Measurements from ENCODE around the gene TFDP1. TPM values are rescaled to one million over a fixed set of nuclear protein-coding genes. Genes with fewer than 3 reads are reported as not detected.
"Not testable (repeated sequence)": the region's sequence is repeated elsewhere in the genome, so short reads cannot be mapped to it uniquely, and the experiment has no call there.

Gene TFDP1
- polyA plus RNA-seq, 3 donors, result 81.7 to 87.4 (median 85.3) TPM

- no peak for DNase-seq
These were observed 27.4 kb downstream of the TFDP1 start for GRCh38 chr13:113611996-113612395.

DNA sequence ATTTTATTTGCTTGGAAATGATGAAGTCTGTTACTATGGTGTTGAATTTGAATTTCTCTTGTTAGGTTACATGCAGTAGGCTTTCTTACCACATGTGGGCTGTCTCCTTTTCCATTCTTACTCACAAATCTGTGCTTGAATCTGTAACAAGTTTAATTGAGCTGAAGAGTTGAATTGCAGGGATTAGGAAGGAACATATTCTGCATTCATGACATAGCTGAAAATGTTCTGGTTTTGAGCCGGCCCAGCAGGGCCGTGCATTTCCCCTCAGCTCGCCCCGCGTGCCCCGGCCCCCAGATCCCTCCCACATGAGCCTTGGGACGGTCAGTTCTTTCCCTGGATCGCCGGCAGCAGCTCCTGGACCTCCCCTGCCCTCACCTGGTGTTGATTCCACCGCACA lies 28.1 kb downstream of the TFDP1 start:
- no peak for DNase-seq

DNA sequence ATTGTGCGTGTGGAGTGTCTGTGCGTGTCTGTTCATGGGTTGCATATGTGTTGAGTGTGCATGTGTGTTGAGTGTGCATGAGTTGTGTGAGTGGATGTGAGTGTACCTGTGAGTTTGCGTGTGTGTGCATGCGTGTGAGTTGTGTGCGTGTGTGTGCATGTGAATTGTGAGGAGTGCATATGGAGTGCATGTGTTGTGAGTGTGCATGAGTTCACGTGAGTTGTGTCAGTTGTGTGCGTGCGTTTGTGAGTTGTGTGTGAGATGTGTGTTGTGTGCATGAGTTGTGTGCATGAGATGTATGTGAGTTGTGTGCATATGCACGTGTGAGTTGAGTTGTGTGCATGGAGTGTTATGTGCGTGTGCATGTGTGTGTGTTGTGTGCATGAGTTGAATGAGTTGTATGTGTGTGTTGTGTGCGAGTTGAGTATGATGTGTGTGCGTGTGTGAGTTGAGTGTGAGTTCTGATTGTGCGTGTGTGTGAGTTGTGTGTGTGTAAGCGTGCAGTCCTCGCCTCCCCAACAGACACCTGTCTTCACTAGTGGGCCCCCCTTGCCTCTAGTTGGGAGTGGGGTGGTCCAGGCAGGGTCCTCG lies 29.3 kb downstream of the TFDP1 start:
- no peak for DNase-seq

- DNase-seq, result peak; percentile 35
These were observed 31.8 kb downstream of the TFDP1 start for GRCh38 chr13:113616281-113616906.

GRCh38 chr13:113616991-113617749 lies 32.6 kb downstream of the TFDP1 start:
- peak; percentile 91 for DNase-seq

DNA sequence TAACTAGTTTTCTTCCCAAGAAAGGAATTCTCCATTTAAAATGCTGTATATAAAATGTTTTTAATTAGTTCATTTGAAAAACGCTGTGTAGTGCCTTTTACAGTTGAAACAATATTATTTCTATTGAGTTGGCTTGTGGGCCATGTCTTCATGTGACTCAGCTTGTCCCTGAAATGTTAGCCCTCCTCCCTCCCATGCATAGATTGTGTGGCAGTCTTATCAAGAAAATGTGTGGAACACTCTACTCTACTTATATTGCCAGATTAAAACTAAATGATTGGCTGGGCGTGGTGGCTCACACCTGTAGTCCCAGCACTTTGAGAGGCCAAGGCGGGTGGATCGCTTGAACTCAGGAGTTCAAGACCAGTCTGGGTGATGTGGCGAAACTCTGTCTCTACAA lies 33.4 kb downstream of the TFDP1 start:
- DNase-seq, result no peak

- no peak for DNase-seq
These were observed 33.9 kb downstream of the TFDP1 start for GRCh38 chr13:113618455-113618854.

- no peak for DNase-seq
These were observed 35.7 kb downstream of the TFDP1 start for GRCh38 chr13:113620036-113620796.

- DNase-seq, result no peak
These were observed 36.5 kb downstream of the TFDP1 start for GRCh38 chr13:113621046-113621445.

- DNase-seq, result not testable (repeated sequence)
These were observed 36.9 kb downstream of the TFDP1 start for GRCh38 chr13:113621498-113621897.

- DNase-seq, result not testable (repeated sequence)
These were observed 37.5 kb downstream of the TFDP1 start for GRCh38 chr13:113621986-113622550.

DNA sequence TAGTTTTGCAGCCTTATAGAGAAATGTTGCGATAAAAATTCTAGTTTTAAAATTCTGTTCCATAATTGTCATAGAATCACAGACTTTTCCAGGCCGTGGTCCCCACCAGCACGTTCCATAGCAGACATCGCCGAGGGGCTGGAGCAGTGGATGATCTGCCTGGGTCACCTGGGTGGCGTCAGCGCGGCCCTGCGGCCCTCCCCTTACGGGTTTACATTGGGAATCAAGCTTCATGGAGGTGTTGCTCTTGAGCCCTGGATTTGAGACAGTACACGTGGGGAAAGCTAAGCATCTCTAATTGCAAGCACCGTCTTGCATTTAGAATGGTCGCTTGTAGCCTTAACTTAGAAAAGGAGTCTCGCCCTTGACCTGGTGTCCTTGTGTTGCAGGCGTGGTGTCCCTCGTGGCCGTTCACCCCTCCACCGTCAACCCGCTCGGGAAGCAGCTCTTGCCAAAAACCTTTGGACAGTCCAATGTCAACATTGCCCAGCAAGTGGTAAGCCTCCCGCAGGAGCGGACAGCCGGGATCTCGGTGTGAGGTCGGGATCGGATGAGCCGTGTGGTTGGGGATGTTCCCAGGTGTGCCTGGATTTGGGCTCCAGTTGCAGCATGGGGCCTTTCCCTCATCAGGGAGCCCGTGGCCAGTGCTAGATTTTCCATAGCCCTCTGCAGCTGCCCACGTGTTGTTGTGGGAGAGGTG lies 38.4 kb downstream of the TFDP1 start:
- DNase-seq, result no peak

DNA sequence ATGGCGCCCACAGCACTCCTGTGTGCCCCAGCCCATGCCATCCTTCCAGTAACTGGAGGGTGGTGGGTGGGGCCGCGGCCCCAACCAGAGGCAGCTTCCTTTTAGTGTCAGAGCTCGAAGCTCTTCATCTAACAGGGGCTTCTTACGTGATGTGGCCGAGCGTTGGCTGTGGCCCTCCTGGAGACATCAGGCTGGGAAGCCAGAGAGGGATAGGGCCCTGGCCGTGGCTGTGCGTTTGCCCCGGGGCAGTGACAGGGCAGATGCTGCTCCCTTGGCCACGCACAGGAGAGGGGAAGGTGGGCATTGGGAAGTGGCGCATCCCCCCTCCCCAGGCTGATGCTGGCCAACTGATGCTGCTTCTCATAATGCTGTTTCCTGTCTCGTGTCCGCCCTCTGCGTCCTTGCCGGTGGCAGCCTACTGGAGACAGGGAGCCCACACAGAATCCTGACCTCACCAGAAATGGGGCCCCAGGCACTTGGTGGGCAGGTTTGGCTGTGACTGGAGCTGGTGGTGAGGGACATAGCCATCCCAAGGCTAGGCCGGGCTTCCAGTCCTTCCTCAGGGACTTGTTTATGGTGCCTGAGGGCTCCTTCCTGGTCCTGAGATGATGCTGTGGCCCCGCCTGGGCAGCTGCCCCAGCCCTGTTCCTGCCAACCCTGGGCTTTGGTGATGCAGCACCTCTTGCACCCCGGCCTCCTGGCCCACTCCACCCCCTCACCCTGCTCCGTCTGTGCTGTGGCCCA lies 39.1 kb downstream of the TFDP1 start:
- no peak for DNase-seq

DNA sequence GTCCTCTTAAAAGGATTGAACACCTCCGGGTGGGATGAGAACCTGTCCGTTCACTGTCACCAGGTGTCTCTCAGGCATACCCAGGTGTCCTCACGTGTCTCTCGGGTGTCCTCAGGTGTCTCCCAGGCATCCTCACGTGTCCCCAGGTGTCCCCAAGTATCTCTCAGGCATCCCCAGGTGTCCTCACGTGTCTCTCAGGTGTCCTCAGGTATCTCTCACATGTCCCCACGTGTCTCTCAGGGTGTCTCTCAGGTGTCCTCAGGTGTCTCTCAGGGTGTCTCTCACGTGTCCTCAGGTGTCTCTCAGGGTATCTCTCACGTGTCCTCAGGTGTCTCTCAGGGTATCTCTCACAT lies 39.7 kb downstream of the TFDP1 start:
- DNase-seq, result no peak

- DNase-seq, result not testable (repeated sequence)
These were observed 40.2 kb downstream of the TFDP1 start for GRCh38 chr13:113624640-113625304.

DNA sequence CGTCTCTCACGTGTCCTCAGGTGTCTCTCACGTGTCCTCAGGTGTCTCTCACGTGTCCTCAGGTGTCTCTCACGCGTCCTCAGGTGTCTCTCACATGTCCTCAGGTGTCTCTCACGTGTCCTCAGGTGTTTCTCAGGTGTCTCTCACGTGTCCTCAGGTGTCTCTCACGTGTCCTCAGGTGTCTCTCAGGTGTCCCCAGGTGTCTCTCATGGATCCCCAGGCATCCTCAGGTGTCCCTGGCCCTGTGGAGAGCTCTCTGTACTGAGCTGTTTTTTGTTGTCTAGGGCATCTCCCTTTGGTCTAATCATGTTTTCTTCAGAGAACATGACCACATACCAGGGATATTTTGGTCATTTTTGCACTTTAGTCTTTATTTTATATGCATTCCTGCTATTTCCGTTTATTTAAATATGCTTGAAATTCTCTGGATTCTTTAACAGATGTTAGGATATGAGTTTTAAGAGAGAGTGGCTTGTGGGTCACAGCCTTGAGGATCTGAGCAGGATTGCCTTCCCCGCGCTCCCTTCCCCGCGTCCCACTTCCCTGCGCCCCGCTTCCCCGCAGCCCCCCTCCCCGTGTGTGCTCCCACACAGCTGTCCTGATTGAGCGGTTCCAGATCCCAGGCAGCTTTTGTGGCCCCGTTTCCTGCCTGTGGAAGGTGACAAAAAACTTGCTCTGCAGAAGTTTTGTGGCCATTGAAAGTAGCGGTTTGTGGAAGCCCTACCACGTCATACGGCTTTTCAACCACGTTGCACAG lies 41.6 kb downstream of the TFDP1 start:
- no peak for DNase-seq

DNA sequence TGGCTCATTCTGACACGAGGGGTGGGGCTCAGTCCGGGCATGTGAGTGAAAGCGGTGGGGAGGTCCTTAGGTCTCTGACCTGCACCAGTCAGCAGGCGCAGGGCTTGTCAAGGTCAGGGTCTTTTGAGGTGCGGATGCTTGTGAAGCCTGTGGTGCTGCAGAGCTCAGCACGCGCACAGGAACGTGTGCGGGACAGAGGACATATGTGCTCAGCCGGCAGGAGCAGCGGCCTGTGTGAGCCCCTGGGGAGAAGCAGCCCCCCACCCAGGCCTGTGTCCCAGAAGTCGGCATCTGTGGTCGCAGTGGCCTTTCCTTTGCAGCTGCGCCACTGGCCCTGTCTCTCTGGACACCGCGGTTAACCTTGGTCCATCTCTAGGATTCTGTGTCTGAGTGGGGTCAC lies 42.6 kb downstream of the TFDP1 start:
- DNase-seq, result no peak

DNA sequence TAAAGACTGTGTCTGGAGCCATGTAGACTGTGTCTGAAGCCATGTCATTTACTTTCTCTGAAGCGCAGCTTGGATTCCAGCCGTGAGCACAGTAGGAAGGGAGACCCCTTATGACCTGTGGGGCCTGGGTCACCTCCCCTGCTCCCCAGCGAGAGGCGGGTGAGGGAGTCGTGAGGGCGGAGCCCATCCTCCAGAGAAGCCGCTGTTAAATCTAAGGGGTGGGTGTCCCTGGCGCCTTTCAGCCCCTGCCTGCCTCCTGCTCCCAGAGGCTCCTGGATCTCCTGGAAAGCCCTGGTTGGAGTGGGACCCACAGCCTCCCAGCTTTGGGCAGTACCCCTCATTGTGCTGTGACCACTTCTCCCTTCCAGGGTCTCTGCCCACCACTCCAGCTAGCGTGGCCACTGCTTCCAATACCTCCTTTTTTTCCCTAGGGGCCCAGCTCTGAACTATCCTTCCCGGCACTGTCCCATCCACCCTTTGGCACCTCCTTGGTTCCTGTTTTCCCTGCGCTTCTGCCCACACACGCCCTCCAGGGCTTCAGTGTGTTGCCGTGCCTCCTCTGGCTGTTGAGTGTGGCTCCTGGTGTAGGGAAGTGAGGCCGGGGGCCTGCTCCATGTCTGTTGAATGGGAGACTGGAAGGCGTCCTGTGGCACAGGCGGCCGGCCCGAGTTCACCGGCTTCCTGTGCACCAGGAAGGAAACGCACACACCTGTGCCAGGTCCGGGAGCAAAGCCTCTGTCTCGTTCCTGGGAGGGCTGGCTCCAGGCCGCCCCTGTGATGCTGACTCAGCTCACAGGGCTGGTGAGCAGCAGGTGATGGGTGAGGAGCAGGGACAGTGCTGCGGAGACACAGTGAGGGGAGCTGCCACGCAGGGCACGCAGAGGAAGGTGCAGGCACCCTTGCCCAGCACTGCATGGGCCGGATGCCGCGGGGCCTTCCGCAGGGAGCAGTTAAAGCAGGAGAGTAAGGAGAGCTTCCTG lies 44.0 kb downstream of the TFDP1 start:
- DNase-seq, result no peak
